Retina (tissue), 1 donor: Measurements from ENCODE around the gene LRRFIP2.
"Not testable (repeated sequence)": the region's sequence is repeated elsewhere in the genome, so short reads cannot be mapped to it uniquely, and the experiment has no call there.

Source experiments
- DNase-seq: peaks from one replicate; pipeline ENCODE4 v3.0.0-alpha.2; 2016

The LRRFIP2 gene

GRCh38 chr3:37054370-37054769 lies 120.0 kb downstream of the LRRFIP2 start:
- DNase-seq, result no peak

DNA sequence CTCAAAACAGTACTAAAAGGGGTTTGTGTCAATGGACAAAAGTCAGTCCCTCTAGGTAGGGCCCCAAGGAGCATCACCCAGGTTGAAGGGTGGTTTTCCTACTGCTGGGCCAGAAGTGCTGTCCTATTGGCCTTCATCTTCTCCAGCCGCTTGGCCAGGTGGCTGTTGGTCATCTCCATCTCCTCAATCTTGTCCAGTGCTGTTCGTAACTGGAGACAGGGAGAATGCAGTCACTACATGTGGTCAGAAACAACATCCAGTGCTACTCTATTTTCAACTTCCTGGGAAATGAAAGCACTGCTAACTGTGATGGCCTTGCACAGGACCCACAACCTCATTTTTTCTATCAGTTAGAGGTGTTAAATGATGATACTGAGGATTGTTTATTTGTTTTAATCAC lies 120.6 kb downstream of the LRRFIP2 start:
- no peak for DNase-seq

DNA sequence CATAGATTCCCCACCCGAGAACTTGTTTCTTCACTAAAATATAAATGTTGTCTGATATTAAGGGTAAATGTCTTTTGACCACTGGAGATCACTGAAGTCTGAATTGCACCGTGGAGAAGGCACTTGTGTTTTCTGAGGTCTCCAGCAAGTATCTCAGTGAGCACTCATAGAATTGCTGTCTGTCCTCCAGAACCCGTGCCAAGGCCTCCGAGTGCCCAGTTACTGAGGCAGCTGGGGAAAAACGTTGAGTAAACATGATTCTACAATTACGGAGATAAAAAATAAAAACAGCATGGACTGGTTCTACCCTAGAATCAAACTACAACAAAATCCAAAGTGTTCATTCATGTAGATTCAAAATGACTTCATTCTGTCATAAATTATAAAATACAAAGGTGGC lies 121.0 kb downstream of the LRRFIP2 start:
- DNase-seq, result no peak

- DNase-seq, result no peak
Measured at GRCh38 chr3:37052860-37053259, 121.5 kb downstream of the LRRFIP2 start.

GRCh38 chr3:37050282-37050681 lies 124.1 kb downstream of the LRRFIP2 start:
- DNase-seq, result no peak

DNA sequence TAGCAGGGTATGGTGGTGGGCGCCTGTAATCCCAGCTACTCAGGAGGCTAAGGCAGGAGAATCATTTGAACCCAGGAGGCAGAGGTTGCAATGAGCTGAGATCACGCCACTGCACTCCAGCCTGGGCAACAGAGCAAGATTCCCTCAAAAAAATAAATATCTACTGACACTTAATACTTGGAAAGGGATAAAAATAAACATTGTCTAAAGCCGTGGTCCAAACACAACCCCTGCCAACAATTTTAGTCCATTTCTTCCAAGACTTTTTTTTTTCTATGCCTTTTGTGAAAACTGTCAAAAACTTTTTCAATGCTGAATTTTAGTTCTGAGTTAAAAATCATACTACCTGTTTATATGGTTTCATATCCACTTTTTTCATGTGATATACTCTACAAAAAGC lies 131.7 kb downstream of the LRRFIP2 start:
- not testable (repeated sequence) for DNase-seq

DNA sequence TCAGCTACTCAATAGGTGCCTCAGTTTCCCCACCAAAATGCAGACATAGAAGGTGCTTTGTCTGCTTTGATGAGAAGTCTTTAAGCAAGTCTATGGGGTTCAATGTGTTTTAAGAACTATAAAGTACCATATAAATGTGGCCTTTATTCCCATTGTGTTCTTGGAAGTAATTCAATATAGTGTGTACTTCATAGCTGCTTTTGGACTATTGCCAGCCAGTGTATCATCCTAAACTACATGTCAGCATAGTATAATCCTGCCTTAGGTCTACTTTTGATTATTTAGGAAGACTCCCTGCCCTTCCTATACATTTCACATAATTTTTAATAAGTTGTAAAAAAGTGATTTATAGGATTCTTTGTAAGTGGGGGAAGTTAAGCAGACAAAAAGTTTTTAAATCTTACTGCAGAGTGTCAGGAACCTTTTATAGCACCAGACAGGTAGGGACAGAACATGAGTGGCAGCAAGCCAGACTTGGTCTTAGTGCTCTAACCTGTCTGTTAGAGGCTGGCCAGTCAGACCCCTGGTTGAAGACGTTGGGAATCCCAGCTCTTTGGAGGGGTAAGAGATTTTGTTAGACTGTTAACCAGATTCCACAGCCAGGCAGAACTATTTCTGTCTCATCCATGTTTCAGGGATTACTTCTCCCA lies 132.7 kb downstream of the LRRFIP2 start:
- DNase-seq, result no peak

GRCh38 chr3:37040231-37040630 lies 134.2 kb downstream of the LRRFIP2 start:
- no peak for DNase-seq

- no peak for DNase-seq
Measured at GRCh38 chr3:37039161-37039846, 135.1 kb downstream of the LRRFIP2 start.

GRCh38 chr3:37037352-37037751 lies 137.0 kb downstream of the LRRFIP2 start:
- no peak for DNase-seq

GRCh38 chr3:37032961-37033360 lies 141.4 kb downstream of the LRRFIP2 start:
- no peak for DNase-seq

GRCh38 chr3:37031096-37031682 lies 143.2 kb downstream of the LRRFIP2 start:
- no peak for DNase-seq

DNA sequence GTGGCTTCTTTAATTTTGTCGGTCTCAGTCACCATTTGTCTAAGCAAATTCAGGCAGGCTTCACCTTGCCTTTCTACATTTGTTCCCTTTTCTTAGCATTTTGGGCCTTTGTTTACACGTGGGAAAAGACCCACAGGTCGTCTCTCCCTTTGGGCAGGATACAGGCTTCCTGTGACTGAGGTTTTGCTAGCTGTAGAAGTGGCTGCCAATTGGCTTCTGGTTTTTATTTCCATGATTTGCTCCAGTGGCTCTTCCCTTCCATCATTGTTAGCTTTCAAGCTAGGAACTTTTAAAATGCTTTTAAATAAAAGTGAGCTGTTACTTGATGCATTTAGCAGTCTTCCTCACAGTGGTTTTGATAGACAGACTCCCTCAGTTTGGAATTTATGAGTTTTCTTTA lies 143.8 kb downstream of the LRRFIP2 start:
- no peak for DNase-seq

- no peak for DNase-seq
Measured at GRCh38 chr3:37029516-37030163, 144.7 kb downstream of the LRRFIP2 start.

DNA sequence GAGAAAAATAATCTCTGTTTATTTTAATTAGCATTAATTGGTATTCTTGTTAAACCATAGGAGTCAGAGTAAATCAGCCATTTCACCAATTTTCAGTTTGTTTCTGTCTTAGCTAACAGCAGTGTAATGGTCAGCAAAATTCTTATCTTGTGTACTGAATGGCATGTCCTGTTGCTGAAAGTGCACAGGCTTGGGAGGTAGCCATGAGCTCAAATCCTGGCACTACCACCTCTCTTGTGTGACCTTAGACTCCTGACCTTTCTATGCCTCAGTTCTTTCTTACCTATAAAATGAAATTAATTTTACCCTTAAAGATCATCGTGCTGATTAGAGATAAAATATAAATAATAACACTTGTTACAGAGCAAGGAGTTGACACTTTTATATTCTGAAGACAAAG lies 145.3 kb downstream of the LRRFIP2 start:
- DNase-seq, result no peak

DNA sequence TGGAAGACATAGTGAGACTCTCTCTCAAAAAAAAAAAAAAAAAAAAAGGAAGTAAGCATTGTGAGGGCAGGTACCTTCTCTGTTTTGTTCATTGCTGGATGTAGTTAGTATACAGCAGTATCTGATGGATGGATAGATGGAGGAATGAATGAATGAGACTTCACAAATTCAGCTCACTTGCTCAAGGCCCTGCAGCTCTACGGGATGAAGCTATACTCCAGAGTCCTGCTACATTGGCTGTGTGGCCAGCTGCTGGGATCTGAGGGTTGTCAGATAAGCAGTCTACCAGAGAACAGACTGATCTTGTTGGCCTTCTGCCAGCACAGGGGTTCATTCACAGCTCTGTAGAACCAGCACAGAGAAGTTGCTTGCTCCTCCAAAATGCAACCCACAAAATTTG lies 146.1 kb downstream of the LRRFIP2 start:
- no peak for DNase-seq

DNA sequence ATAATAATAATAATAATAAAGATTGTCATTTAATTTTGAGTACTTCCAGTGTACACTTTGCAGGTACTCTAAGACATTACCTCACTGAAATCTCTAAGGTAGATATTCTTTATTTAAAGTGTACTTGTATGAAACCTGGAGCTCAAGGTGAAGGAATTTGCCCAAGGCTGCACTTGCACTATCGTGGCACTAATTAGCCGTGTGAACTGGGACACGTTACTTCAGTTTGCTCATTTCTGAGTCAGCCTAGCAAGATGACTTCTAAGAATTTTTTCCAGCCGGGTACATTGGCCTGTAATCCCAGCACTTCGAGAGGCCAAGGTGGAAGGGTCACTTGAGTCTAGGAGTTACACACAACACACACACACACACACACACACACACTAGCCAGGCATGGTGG lies 147.5 kb downstream of the LRRFIP2 start:
- no peak for DNase-seq

DNA sequence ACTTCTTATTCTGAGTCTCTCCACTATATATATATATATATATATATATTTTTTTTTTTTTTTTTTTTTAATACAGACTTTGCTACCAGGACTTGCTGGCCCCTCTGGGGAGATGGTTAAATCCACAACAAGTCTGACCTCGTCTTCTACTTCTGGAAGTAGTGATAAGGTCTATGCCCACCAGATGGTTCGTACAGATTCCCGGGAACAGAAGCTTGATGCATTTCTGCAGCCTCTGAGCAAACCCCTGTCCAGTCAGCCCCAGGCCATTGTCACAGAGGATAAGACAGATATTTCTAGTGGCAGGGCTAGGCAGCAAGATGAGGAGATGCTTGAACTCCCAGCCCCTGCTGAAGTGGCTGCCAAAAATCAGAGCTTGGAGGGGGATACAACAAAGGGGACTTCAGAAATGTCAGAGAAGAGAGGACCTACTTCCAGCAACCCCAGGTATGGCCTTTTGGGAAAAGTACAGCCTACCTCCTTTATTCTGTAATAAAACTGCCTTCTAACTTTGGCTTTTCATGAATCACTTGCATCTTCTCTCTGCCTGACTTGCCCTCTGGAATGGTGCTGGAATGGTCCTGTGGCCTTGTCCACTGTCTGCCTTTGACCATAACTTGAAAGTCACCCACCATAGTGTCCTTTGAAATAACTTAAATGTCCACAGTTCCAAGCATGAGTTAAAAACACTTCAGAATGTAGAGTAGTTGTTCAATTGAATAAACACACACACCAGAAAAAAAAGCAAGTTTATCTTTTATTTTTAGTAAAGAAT lies 148.6 kb downstream of the LRRFIP2 start:
- DNase-seq, result no peak

DNA sequence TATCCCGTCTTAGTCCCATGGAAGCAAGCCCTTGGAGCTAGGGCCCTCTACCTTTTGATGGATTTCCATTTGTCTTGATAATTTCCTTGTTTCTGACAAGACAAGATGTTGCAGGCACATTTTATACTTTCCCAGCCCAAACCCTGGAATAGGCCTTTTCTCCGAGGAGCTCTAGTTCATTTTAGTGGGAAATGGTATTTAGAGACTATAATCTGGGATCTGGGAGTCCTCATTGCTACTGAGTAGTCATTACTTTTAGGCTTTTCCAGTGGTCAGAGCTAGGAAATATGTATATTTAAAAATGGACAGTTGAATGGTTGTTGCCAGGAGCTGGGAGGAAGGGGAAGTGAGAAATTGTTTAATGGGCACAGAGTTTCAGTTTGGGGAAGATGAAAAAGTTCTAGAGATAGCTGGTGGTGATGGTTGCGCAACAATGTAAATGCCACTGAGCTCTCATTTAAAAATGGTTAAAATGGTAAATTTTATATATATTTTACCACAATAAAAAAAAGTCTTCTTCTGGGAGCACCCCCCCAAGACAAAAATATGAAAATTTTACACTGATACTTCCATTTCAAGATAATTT lies 149.5 kb downstream of the LRRFIP2 start:
- DNase-seq, result no peak

DNA sequence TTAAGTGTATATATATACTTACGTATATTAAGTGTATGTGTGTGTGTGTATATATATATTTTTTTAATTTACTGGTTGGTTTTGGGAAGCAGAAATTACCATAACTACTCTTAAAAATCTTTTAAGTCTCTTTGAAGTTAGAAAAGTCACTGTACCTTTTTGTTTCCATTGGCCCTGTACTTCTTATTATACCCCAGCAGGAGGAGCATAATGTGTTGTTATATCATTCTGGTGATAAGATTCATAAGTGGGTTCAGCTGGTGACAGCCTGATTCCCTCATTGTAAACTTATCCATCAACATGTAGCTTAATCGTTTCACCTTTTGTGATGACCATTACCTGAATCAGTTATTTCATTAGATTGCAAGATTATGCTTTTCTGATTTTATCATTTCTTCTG lies 150.3 kb downstream of the LRRFIP2 start:
- no peak for DNase-seq

DNA sequence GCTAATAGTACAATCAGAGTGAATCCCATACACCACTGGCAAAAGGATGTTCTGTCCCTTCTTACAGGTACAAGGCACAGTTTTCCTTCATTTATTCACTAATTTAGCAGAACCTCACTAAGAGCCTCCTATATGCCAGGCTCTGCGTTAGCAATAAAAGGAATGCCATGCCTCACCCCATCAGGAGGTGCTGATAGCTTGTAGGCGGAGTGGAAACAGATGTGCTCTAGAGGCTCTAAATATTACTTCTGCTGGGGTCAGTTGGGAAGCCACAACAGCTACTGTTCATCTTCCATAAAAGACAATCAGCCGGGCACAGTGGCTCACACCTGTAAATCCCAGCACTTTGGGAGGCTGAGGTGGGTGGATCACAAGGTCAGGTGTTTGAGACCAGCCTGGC lies 156.7 kb downstream of the LRRFIP2 start:
- no peak for DNase-seq

GRCh38 chr3:37016903-37017302 lies 157.5 kb downstream of the LRRFIP2 start:
- no peak for DNase-seq

- no peak for DNase-seq
Measured at GRCh38 chr3:37015642-37016041, 158.7 kb downstream of the LRRFIP2 start.
